GM12878 (cell line): ENCODE measurements around the gene RPS8. TPM values are rescaled to one million over a fixed set of nuclear protein-coding genes. Genes with fewer than 3 reads are reported as not detected.

Experiments used
- ATF2 ChIP-seq: IDR thresholded peaks from 2 replicates; pipeline ENCODE4 v1.6.1; 2012; ENCODE audit warnings: low read length, inconsistent platforms
- BHLHE40 ChIP-seq, 2 experiments: fragments of 450-650 bp in 1 of 2; IDR thresholded peaks; 2 replicates each; pipeline ENCODE4 v1.6.1; 2011 to 2017; ENCODE audit warnings: low read depth in 2 of 2, borderline replicate concordance in 1 of 2, improper control_type of control experiment in 1 of 2, low read length in 1 of 2, mild to moderate bottlenecking in 1 of 2
- CEBPZ ChIP-seq: fragments of 150-350 bp; IDR thresholded peaks from 2 replicates; pipeline ENCODE4 v1.6.1; 2016; ENCODE audit warnings: low read depth, low read length
- DPF2 ChIP-seq: fragments of 450-650 bp; IDR thresholded peaks from 2 replicates; pipeline ENCODE4 v1.6.1; 2017; ENCODE audit warnings: mild to moderate bottlenecking
- E4F1 ChIP-seq: fragments of 450-650 bp; IDR thresholded peaks from 2 replicates; pipeline ENCODE4 v1.6.1; 2018; ENCODE audit warnings: borderline replicate concordance, mild to moderate bottlenecking; ENCODE audit not compliant: partially characterized antibody
- FOS ChIP-seq: IDR thresholded peaks from 3 replicates; pipeline ENCODE4 v1.6.1; 2011; ENCODE audit warnings: borderline replicate concordance; ENCODE audit not compliant: insufficient read length; ENCODE audit errors: extremely low read depth
- IKZF2 ChIP-seq, 2 experiments: fragments of 450-650 bp; IDR thresholded peaks; 2 replicates each; pipeline ENCODE4 v1.6.1; 2017; ENCODE audit warnings: mild to moderate bottlenecking in 2 of 2, moderate library complexity in 2 of 2
- IRF5 ChIP-seq: fragments of 450-650 bp; IDR thresholded peaks from 2 replicates; pipeline ENCODE4 v1.6.1; 2017; ENCODE audit warnings: borderline replicate concordance
- MLLT1 ChIP-seq: fragments of 450-650 bp; IDR thresholded peaks from 2 replicates; pipeline ENCODE4 v1.6.1; 2016; ENCODE audit warnings: mild to moderate bottlenecking
- NFYA ChIP-seq: IDR thresholded peaks from 2 replicates; pipeline ENCODE4 v1.6.1; 2011; ENCODE audit warnings: low read depth, mild to moderate bottlenecking, low read length, improper control_type of control experiment, borderline replicate concordance
- POLR2AphosphoS5 ChIP-seq: IDR thresholded peaks from 2 replicates; pipeline ENCODE4 v1.6.1; 2011; ENCODE audit warnings: mild to moderate bottlenecking, low read length, inconsistent platforms
- RB1 ChIP-seq: fragments of 450-650 bp; formaldehyde crosslinking; IDR thresholded peaks from 2 replicates; pipeline ENCODE4 v1.6.1; 2017; ENCODE audit warnings: mild to moderate bottlenecking, borderline replicate concordance
- RBBP5 ChIP-seq: fragments of 200-600 bp; sonication (generic); conservative IDR thresholded peaks from 2 replicates; pipeline ENCODE4 v1.6.1; 2016
- SREBF1 ChIP-seq: IDR thresholded peaks from 2 replicates; pipeline ENCODE4 v1.6.1; 2012; ENCODE audit warnings: mild to moderate bottlenecking, low read length
- SUPT20H ChIP-seq: IDR thresholded peaks from 2 replicates; pipeline ENCODE4 v1.6.1; 2011; ENCODE audit warnings: low read depth, mild to moderate bottlenecking, low read length, moderate library complexity, borderline replicate concordance; ENCODE audit not compliant: control insufficient read depth
- TAF1 ChIP-seq: IDR thresholded peaks from 2 replicates; pipeline ENCODE4 v1.6.1; 2011; ENCODE audit warnings: mild to moderate bottlenecking, low read depth, low read length, borderline replicate concordance
- TCF7 ChIP-seq: IDR thresholded peaks from 2 replicates; pipeline ENCODE4 v1.6.1; 2014; ENCODE audit warnings: antibody characterized with exemption, borderline replicate concordance
- WRNIP1 ChIP-seq: IDR thresholded peaks from 2 replicates; pipeline ENCODE4 v1.6.1; 2011; ENCODE audit warnings: low read depth, low read length, improper control_type of control experiment, borderline replicate concordance
- ZZZ3 ChIP-seq: IDR thresholded peaks from 2 replicates; pipeline ENCODE4 v1.6.1; 2011; ENCODE audit warnings: low read depth; ENCODE audit not compliant: control insufficient read depth, insufficient read length
- polyA plus RNA-seq, 11 experiments: library from polyadenylated mRNA; depleted of rRNA in 4 of 11; unstranded in 6 of 11; stranded (reverse) in 5 of 11; fragments of >200 nt; fragmentation: Nextera tagmentation in 4 of 11; fragmentation: Illumina TruSeq in 1 of 11; extraction: Ambion mirVana in 4 of 11; extraction: Trizol in 1 of 11; gene quantifications; 1 replicate in 1 of 11; 2 replicates in 10 of 11; pipeline versions ENCODE4 v1.2.1 to v1.2.3, GENCODE V29; 2011 to 2016; ENCODE audit warnings: inconsistent platforms in 2 of 11, missing spikeins in 2 of 11, low read depth in 1 of 11
- total RNA-seq, 4 experiments: library from RNA; depleted of rRNA in 3 of 4; stranded (reverse); fragments of >200 nt in 3 of 4; fragmentation: Illumina TruSeq in 1 of 4; extraction: Trizol in 1 of 4; gene quantifications; 2 replicates each; pipeline versions ENCODE4 v1.2.1 to v1.2.3, GENCODE V29; 2013 to 2021

RPS8 gene
- total and polyA plus RNA-seq, 10 of the 15 experiments (the other 5 are each of a cell fraction or from before 2014, with no cell fraction given), result 1,296 to 3,461 (median 2,877) TPM

GRCh38 chr1:44775078-44775929 lies at the start of gene RPS8 (continued):
- TF ChIP-seq ATF2 (no peak), TCF7 (no peak; the same call in 1 of the 2 replicates), IRF5 (no peak), BHLHE40 (IDR thresholded peaks at IDR 0.05; ENCODE audit: borderline replicate concordance in 1 of 2, low read depth in 2 of 2, low read length in 1 of 2) (peak; percentile 47 to 84; a peak in 3 of 4 replicates), SUPT20H (no peak), DPF2 (peak; percentile 82), SREBF1 (no peak), NFYA (no peak), WRNIP1 (no peak), ZZZ3 (no peak), FOS (no peak), POLR2AphosphoS5 (peak; percentile 100), RBBP5 (peak; percentile 90; the same call in 1 of the 2 replicates), RB1 (peak; percentile 87; the same call in 1 of the 2 replicates), CEBPZ (no peak), MLLT1 (peak; percentile 90), IKZF2 (IDR thresholded peaks at IDR 0.05) (peak; percentile 33 to 45; a peak in 1 of 4 replicates), E4F1 (peak; percentile 65), TAF1 (peak; percentile 99)
